HG02763 (cell line): ENCODE results near the gene PCDH17.

Source experiments
- ATAC-seq: cut with Tn5 transposase; IDR thresholded peaks from one replicate; pipeline ENCODE4 v1.9.1; 2021; ENCODE audit warnings: mild to moderate bottlenecking, moderate library complexity; ENCODE audit not compliant: unreplicated experiment

PCDH17 gene

DNA sequence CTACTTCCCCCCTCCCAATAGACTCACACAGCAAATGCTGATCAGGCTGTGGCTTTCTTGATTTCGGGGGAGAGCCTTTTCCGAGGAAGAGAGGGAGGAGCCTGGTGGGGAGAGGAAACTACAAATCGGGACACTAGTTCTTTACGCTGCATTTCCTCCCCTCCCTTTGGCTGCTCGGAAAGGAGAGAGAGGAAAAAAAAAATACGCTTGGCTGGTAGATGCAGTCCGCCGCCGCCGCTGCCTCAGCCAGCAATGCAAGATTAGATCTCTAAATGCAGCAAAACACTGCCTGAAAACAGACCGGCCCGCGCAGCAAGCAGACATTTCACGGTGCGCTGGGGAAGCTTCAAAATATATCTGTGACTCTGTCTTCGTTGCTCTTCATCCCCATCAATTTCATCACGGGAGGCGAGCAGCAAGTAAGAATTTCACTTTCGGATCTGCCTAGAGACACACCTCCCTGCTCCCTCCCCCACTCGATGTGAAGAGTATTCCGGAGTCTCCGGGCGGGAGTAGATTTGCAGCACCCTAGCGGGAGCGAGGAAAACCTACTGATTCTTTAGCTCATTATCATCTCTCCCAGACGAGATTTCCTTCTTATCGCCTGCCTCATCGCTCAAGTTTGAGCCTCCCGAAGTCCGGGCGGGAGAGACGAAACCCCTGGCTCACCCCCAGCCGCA lies at the start of gene PCDH17:
TSS of gene PCDH17 (plus strand) at position 149 of the 680 bp plus-strand sequence. CDS start 803 bp downstream, outside the sequence.
- ATAC-seq, result no peak

GRCh38 chr13:57582032-57582431 lies 49.5 kb upstream of the PCDH17 start:
- no peak for ATAC-seq

DNA sequence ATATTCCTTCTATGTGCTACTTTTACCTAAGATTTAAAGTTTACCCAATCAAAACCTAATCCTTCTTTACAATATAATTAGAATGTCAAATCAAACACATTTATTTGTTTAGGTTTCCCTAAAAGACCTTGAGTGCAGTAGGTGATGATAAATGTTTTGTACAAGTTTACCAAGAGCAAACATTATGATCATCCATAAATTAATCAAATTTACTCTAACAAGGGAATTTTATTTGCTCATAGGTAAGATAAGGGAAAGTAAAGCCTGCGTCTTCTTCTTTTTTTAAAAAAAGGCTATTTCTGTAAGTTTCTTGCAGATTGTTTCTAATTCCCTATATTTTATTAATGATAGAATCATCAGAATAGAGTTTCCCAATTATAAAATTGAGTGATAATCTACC lies 48.0 kb upstream of the PCDH17 start:
- no peak for ATAC-seq

GRCh38 chr13:57588639-57589038 lies 42.9 kb upstream of the PCDH17 start:
- ATAC-seq, result no peak

- ATAC-seq, result no peak
Measured at GRCh38 chr13:57595775-57596174, 35.8 kb upstream of the PCDH17 start.

DNA sequence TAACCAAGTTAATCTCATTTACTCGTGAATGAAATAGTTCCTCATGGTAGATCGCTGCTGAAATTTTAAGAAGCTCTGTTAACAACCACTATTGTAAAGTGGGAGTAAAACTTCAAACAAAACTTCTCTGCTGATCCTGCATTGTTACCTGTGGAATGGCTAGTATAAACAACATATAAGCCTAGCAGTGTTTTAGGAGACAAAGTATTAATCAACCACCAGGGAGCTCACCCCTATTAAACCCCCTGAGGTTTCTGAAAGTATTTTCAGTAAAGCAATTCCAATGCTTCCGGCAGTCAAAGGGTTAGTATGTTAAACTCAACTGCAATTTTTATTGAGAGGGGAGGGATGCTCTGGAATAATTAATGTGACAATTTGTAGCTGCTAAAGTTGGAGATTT lies 30.0 kb upstream of the PCDH17 start:
- no peak for ATAC-seq

GRCh38 chr13:57604442-57604841 lies 27.1 kb upstream of the PCDH17 start:
- ATAC-seq, result no peak

DNA sequence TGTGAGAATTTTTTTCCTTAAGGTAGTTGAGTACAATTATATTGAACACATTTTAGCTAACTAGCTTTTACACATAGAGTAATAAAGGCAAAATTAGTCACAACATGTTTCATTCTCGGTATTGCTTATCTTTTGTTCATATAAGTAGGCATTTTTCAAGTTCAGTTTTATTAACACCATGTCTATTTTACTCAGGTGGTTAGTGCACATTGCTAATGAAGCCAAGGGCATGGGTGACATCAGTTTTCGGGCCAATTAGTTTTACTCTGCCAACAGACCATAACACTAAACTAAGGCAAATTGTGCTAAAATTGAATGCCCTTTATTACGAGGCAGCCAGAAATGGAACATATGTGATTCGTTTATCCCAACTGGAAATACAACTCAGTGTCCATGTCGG lies 19.6 kb upstream of the PCDH17 start:
- ATAC-seq, result no peak

- ATAC-seq, result no peak
Measured at GRCh38 chr13:57612568-57612967, 19.0 kb upstream of the PCDH17 start.

DNA sequence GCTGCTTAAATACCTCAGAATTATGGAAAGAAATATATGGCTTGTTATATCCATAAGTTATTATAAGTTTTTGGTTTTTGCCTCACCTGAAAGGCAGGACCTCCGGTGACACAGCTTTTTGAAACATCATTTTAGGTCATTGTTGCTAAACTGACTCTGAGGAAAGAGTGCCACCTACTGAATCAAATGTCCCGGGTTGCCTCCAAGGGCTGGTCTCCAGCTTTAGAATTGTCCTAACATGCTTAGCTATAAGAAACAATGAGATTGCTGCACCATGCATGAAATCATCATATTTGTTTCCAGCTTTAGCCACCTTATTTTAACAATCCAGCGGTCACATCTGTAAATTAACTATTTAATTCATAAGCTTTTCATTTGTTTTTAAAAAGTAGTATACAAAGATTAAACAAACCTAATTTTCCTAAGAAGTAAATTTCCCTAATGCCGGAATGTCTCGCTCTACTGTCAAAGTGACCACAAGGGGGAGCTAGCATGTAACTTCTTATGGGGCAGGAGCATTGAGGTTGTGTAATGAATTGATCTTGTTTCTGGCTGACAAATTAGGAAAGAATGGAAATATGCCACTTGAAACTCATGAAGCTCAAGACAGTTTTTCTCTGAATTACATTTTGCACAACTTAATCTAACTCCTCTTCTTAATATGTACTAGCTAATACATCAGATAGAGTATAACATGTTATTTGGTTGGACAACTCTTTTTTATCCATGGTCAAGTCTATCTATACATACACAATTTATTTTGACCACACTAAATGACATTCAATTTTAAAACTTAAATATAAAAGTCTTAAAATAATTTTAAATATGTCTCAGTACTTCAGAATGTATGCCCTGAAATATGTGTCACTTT lies 6.7 kb upstream of the PCDH17 start:
- peak; percentile 58 for ATAC-seq

GRCh38 chr13:57627663-57628062 lies 3.9 kb upstream of the PCDH17 start:
- peak; percentile 43 for ATAC-seq

- ATAC-seq, result no peak
Measured at GRCh38 chr13:57629391-57629804, 2.1 kb upstream of the PCDH17 start.

- ATAC-seq, result no peak
Measured at GRCh38 chr13:57629821-57630235, 1.7 kb upstream of the PCDH17 start.

GRCh38 chr13:57630661-57631595 lies 616 bp upstream of the PCDH17 start:
- ATAC-seq, result no peak

DNA sequence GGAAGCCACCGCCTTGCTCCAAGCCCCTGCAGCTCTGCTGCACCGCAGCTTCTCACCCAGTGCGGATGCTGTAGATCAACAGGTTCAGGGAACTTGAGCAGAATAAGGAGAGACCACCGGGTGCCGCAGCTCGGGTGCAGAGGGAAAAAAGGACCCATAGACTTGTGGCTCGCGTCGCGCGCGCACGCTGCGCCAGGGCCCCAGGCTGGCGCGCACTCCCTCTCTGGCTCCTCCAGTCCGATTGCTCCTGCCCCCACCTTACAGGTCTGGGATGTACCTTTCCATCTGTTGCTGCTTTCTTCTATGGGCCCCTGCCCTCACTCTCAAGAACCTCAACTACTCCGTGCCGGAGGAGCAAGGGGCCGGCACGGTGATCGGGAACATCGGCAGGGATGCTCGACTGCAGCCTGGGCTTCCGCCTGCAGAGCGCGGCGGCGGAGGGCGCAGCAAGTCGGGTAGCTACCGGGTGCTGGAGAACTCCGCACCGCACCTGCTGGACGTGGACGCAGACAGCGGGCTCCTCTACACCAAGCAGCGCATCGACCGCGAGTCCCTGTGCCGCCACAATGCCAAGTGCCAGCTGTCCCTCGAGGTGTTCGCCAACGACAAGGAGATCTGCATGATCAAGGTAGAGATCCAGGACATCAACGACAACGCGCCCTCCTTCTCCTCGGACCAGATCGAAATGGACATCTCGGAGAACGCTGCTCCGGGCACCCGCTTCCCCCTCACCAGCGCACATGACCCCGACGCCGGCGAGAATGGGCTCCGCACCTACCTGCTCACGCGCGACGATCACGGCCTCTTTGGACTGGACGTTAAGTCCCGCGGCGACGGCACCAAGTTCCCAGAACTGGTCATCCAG lies 964 bp downstream of the PCDH17 start:
- ATAC-seq, result no peak

DNA sequence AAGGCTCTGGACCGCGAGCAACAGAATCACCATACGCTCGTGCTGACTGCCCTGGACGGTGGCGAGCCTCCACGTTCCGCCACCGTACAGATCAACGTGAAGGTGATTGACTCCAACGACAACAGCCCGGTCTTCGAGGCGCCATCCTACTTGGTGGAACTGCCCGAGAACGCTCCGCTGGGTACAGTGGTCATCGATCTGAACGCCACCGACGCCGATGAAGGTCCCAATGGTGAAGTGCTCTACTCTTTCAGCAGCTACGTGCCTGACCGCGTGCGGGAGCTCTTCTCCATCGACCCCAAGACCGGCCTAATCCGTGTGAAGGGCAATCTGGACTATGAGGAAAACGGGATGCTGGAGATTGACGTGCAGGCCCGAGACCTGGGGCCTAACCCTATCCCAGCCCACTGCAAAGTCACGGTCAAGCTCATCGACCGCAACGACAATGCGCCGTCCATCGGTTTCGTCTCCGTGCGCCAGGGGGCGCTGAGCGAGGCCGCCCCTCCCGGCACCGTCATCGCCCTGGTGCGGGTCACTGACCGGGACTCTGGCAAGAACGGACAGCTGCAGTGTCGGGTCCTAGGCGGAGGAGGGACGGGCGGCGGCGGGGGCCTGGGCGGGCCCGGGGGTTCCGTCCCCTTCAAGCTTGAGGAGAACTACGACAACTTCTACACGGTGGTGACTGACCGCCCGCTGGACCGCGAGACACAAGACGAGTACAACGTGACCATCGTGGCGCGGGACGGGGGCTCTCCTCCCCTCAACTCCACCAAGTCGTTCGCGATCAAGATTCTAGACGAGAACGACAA lies 1.8 kb downstream of the PCDH17 start:
- ATAC-seq, result no peak

DNA sequence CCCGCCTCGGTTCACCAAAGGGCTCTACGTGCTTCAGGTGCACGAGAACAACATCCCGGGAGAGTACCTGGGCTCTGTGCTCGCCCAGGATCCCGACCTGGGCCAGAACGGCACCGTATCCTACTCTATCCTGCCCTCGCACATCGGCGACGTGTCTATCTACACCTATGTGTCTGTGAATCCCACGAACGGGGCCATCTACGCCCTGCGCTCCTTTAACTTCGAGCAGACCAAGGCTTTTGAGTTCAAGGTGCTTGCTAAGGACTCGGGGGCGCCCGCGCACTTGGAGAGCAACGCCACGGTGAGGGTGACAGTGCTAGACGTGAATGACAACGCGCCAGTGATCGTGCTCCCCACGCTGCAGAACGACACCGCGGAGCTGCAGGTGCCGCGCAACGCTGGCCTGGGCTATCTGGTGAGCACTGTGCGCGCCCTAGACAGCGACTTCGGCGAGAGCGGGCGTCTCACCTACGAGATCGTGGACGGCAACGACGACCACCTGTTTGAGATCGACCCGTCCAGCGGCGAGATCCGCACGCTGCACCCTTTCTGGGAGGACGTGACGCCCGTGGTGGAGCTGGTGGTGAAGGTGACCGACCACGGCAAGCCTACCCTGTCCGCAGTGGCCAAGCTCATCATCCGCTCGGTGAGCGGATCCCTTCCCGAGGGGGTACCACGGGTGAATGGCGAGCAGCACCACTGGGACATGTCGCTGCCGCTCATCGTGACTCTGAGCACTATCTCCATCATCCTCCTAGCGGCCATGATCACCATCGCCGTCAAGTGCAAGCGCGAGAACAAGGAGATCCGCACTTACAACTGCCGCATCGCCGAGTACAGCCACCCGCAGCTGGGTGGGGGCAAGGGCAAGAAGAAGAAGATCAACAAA lies 2.6 kb downstream of the PCDH17 start:
- no peak for ATAC-seq

- no peak for ATAC-seq
Measured at GRCh38 chr13:57634839-57635165, 3.3 kb downstream of the PCDH17 start.
